H1 (cell line): Measurements from ENCODE around the gene FHL1. TPM values are rescaled to one million over a fixed set of nuclear protein-coding genes. Genes with fewer than 3 reads are reported as not detected.

ENCODE experiments used
- CTCF ChIA-PET: fragments of 300-600 bp; sonication (Branson Sonifier 250); formaldehyde crosslinking; loops from one replicate; lab custom pipeline; 2021; ENCODE audit not compliant: partially characterized antibody; lab: Charles Lee
- POLR2A ChIA-PET: fragments of 300-600 bp; sonication (Branson Sonifier 250); formaldehyde crosslinking; loops from one replicate; lab custom pipeline; 2021; ENCODE audit warnings: inconsistent platforms; ENCODE audit not compliant: partially characterized antibody; lab: Charles Lee
- DNase-seq, 2 experiments: peaks; one replicate each; pipeline versions ENCODE4 v3.0.0 to v3.0.0-alpha.2; 2010 to 2022; ENCODE audit warnings: low spot score in 2 of 2, low read depth in 1 of 2, mixed read lengths in 1 of 2
- FAIRE-seq: peaks from 2 replicates; lab custom pipeline; 2011; peaks lifted over from hg19 to GRCh38; lab: Jason Lieb, UNC
- H2AFZ ChIP-seq: 2 replicates; pipeline ENCODE4 v1.8.1; 2012; ENCODE audit warnings: low read length, inconsistent platforms
- H2AK5ac ChIP-seq: 2 replicates; pipeline ENCODE4 v1.6.1; 2013; ENCODE audit warnings: low read depth, low read length
- H2BK120ac ChIP-seq: replicated peaks from 2 replicates; pipeline ENCODE3; 2013; ENCODE audit warnings: low read depth, low read length, inconsistent platforms
- H2BK12ac ChIP-seq: 2 replicates; pipeline ENCODE4 v1.6.1; 2013; ENCODE audit warnings: low read depth, low read length
- H2BK15ac ChIP-seq: 2 replicates; pipeline ENCODE4 v1.6.1; 2013; ENCODE audit warnings: low read length
- H2BK20ac ChIP-seq: 2 replicates; pipeline ENCODE4 v1.6.1; 2013; ENCODE audit warnings: low read length
- H2BK5ac ChIP-seq: 2 replicates; pipeline ENCODE4 v1.6.1; 2013; ENCODE audit warnings: low read depth, low read length
- H3K14ac ChIP-seq: 2 replicates; pipeline ENCODE4 v1.6.1; 2013; ENCODE audit warnings: inconsistent platforms; ENCODE audit not compliant: insufficient read length
- H3K18ac ChIP-seq: 2 replicates; pipeline ENCODE4 v1.6.1; 2013; ENCODE audit warnings: low read length; ENCODE audit errors: extremely low read depth
- H3K23ac ChIP-seq: 2 replicates; pipeline ENCODE4 v1.6.1; 2013; ENCODE audit warnings: inconsistent platforms; ENCODE audit not compliant: insufficient read length
- H3K23me2 ChIP-seq: 2 replicates; pipeline ENCODE4 v1.6.1; 2013; ENCODE audit warnings: low read depth, low read length
- H3K27ac ChIP-seq: 2 replicates; pipeline ENCODE4 v1.6.1; 2011; ENCODE audit warnings: low read depth, low read length, inconsistent platforms
- H3K27me3 ChIP-seq, 4 experiments: replicated peaks in 1 of 4; 1 replicate in 1 of 4; 2 replicates in 3 of 4; pipeline versions ENCODE4 v1.6.1 to v1.8.1; 2011 to 2013; ENCODE audit warnings: low read length in 3 of 4, mild to moderate bottlenecking in 3 of 4, inconsistent platforms in 2 of 4, mixed read lengths in 2 of 4, moderate library complexity in 1 of 4; ENCODE audit not compliant: control insufficient read depth in 3 of 4, insufficient read depth in 3 of 4; ENCODE audit errors: extremely low read depth in 1 of 4
- H3K36me3 ChIP-seq, 4 experiments: 2 replicates each; pipeline versions ENCODE4 v1.6.1 to v1.8.1; 2011 to 2013; ENCODE audit warnings: mild to moderate bottlenecking in 4 of 4, low read length in 3 of 4, moderate library complexity in 2 of 4, control low read depth in 1 of 4, inconsistent platforms in 1 of 4; ENCODE audit not compliant: insufficient read depth in 4 of 4, control insufficient read depth in 2 of 4
- H3K4ac ChIP-seq: replicated peaks from 2 replicates; pipeline ENCODE3; 2013; ENCODE audit warnings: low read length, low read depth, mixed read lengths, inconsistent platforms; ENCODE audit not compliant: insufficient read length
- H3K4me1 ChIP-seq, 4 experiments: replicated peaks in 1 of 4; 1 replicate in 1 of 4; 2 replicates in 3 of 4; pipeline versions ENCODE4 v1.6.1 to v1.8.1; 2011 to 2013; ENCODE audit warnings: low read length in 3 of 4, inconsistent platforms in 2 of 4, mixed read lengths in 1 of 4; ENCODE audit not compliant: insufficient read depth in 4 of 4, control insufficient read depth in 3 of 4
- H3K4me2 ChIP-seq, 2 experiments: 2 replicates each; pipeline versions ENCODE4 v1.6.1 to v1.8.1; 2011 to 2013; ENCODE audit warnings: low read depth in 2 of 2, low read length in 2 of 2, control low read depth in 1 of 2, inconsistent platforms in 1 of 2, mild to moderate bottlenecking in 1 of 2; ENCODE audit not compliant: insufficient read depth in 1 of 2
- H3K4me3 ChIP-seq, 4 experiments: fragments of 200-600, 300-600 bp in 1 of 4; sonication (generic), shearing (Covaris generic), sonication (Bioruptor Twin) in 1 of 4; 2 replicates each; pipeline versions ENCODE4 v1.5.1 to v1.8.1; 2011 to 2016; ENCODE audit warnings: low read length in 4 of 4, low read depth in 3 of 4, control low read depth in 2 of 4, inconsistent platforms in 2 of 4, mild to moderate bottlenecking in 2 of 4, mixed read lengths in 1 of 4, moderate library complexity in 1 of 4; ENCODE audit not compliant: insufficient read depth in 2 of 4; ENCODE audit errors: extremely low read depth in 1 of 4
- H3K56ac ChIP-seq: replicated peaks from 2 replicates; pipeline ENCODE3; 2013; ENCODE audit warnings: low read depth, mild to moderate bottlenecking, mixed read lengths, low read length, inconsistent platforms; ENCODE audit not compliant: insufficient read length
- H3K79me1 ChIP-seq: 2 replicates; pipeline ENCODE4 v1.6.1; 2013; ENCODE audit warnings: low read depth, low read length, control low read depth
- H3K79me2 ChIP-seq, 2 experiments: 2 replicates each; pipeline versions ENCODE4 v1.6.1 to v1.8.1; 2012 to 2013; ENCODE audit warnings: low read length in 2 of 2, mild to moderate bottlenecking in 2 of 2, inconsistent platforms in 1 of 2; ENCODE audit not compliant: insufficient read depth in 2 of 2, control insufficient read depth in 1 of 2
- H3K9ac ChIP-seq, 4 experiments: replicated peaks in 1 of 4; 1 replicate in 1 of 4; 2 replicates in 3 of 4; pipeline versions ENCODE4 v1.6.1 to v1.8.1; 2011 to 2013; ENCODE audit warnings: low read depth in 3 of 4, low read length in 3 of 4, control low read depth in 2 of 4, mild to moderate bottlenecking in 2 of 4, moderate library complexity in 2 of 4, inconsistent platforms in 1 of 4; ENCODE audit errors: extremely low read depth in 1 of 4
- H3K9me3 ChIP-seq, 2 experiments: 2 replicates each; pipeline versions ENCODE4 v1.6.1 to v1.8.1; 2012 to 2013; ENCODE audit warnings: mild to moderate bottlenecking in 2 of 2, moderate library complexity in 2 of 2, control low read depth in 1 of 2, inconsistent platforms in 1 of 2, low read depth in 1 of 2, low read length in 1 of 2, mixed read lengths in 1 of 2; ENCODE audit not compliant: insufficient read depth in 2 of 2
- H4K20me1 ChIP-seq, 2 experiments: replicated peaks in 1 of 2; 2 replicates each; pipeline versions ENCODE3 to v1.8.1; 2011 to 2013; ENCODE audit warnings: inconsistent platforms in 2 of 2, low read length in 2 of 2, mild to moderate bottlenecking in 1 of 2; ENCODE audit not compliant: insufficient read depth in 2 of 2, control insufficient read depth in 1 of 2
- H4K5ac ChIP-seq: 2 replicates; pipeline ENCODE4 v1.6.1; 2013; ENCODE audit warnings: low read length, low read depth, mixed read lengths, inconsistent platforms; ENCODE audit not compliant: insufficient read length
- H4K8ac ChIP-seq: 2 replicates; pipeline ENCODE4 v1.8.0; 2013; ENCODE audit warnings: mild to moderate bottlenecking, moderate library complexity, low read length, inconsistent platforms; ENCODE audit not compliant: insufficient read depth; ENCODE audit errors: extremely low read depth
- H4K91ac ChIP-seq: replicated peaks from 2 replicates; pipeline ENCODE3; 2013; ENCODE audit warnings: low read length, mixed read lengths, inconsistent platforms; ENCODE audit not compliant: insufficient read length
- ATF3 ChIP-seq: IDR thresholded peaks from 2 replicates; pipeline ENCODE4 v1.6.1; 2011; ENCODE audit warnings: low read depth, mild to moderate bottlenecking, low read length; ENCODE audit not compliant: insufficient read depth
- BACH1 ChIP-seq: IDR thresholded peaks from 2 replicates; pipeline ENCODE4 v1.6.1; 2012; ENCODE audit warnings: low read length, improper control_type of control experiment
- CHD2 ChIP-seq: IDR thresholded peaks from 2 replicates; pipeline ENCODE4 v1.6.1; 2012; ENCODE audit warnings: low read length, improper control_type of control experiment
- GABPA ChIP-seq: IDR thresholded peaks from 2 replicates; pipeline ENCODE4 v1.6.1; 2011; ENCODE audit warnings: mild to moderate bottlenecking, low read length, moderate library complexity, borderline replicate concordance; ENCODE audit not compliant: insufficient read depth
- JUND ChIP-seq: IDR thresholded peaks from 2 replicates; pipeline ENCODE4 v1.6.1; 2011; ENCODE audit warnings: mild to moderate bottlenecking, improper control_type of control experiment, low read length
- RXRA ChIP-seq: IDR thresholded peaks from 2 replicates; pipeline ENCODE4 v1.6.1; 2011; ENCODE audit warnings: low read depth, mild to moderate bottlenecking, low read length, moderate library complexity; ENCODE audit not compliant: insufficient read depth
- TAF1 ChIP-seq: IDR thresholded peaks from 2 replicates; pipeline ENCODE4 v1.6.1; 2011; ENCODE audit warnings: mild to moderate bottlenecking, low read depth, low read length
- WGBS, 2 experiments: shearing (Covaris generic) in 1 of 2; methylation state at CpG; one replicate each; pipeline versions ENCODE4 v1.1.6 to v1.1.7; 2013 to 2015; ENCODE audit warnings: low lambda C conversion rate in 2 of 2, mixed read lengths in 2 of 2, inconsistent platforms in 1 of 2, low coverage in 1 of 2, missing lambda C conversion rate in 1 of 2; ENCODE audit not compliant: insufficient replicate concordance in 2 of 2, insufficient coverage in 1 of 2, insufficient read length in 1 of 2; ENCODE audit errors: extremely low coverage in 1 of 2, missing lambda C conversion rate in 1 of 2; 5-methylcytosine and 5-hydroxymethylcytosine counted together
- polyA plus RNA-seq, 7 experiments: library from polyadenylated mRNA; depleted of rRNA in 3 of 7; stranded (reverse) in 5 of 7; unstranded in 2 of 7; fragments of >200 nt in 5 of 7; fragments of 200-250 nt in 2 of 7; gene quantifications; 1 replicate in 5 of 7; 2 replicates in 1 of 7; 4 replicates in 1 of 7; pipeline versions ENCODE4 v1.2.1 to v1.2.3, GENCODE V29; 2011 to 2013; ENCODE audit warnings: missing spikeins in 2 of 7, mixed read lengths in 2 of 7
- total RNA-seq: library from RNA; stranded (reverse); fragmentation: NEBNext Ultra II Directional; extraction: Animal tissue kit (Norgen Biotek cat#: 25700); gene quantifications from 2 replicates; pipeline ENCODE4 v1.2.1, GENCODE V29; 2021
- TF ChIP-seq, protein P1 (sequence below), 3 experiments: IDR thresholded peaks; 1 replicate in 2 of 3; 2 replicates in 1 of 3; pipeline versions ENCODE4 v1.5.1 to v1.6.1; 2011; ENCODE audit warnings: low read length in 3 of 3, mild to moderate bottlenecking in 3 of 3, inconsistent platforms in 2 of 3, low read depth in 1 of 3, moderate library complexity in 1 of 3; ENCODE audit not compliant: insufficient read depth in 1 of 3; ENCODE audit errors: control extremely low read depth in 1 of 3
- TF ChIP-seq, protein P2 (sequence below): IDR thresholded peaks from 2 replicates; pipeline ENCODE4 v1.6.1; 2012; ENCODE audit warnings: low read length, inconsistent platforms

FHL1 gene
- total and polyA plus RNA-seq, 2 of the 8 experiments (the other 6 are each of a cell fraction or from before 2014, with no cell fraction given): 45.0 to 56.5 TPM

GRCh38 chrX:136204571-136204970 lies 57.2 kb downstream of the FHL1 start:
- H3K4me1 ChIP-seq: peaks cover 0 to 5% (median 3%) of the 10 kb centered on the region in 4 experiments; a peak in 2 of 7 replicates
- no peak overlapping the region for H2BK120ac ChIP-seq
- H3K56ac ChIP-seq: no peak overlapping the region
- no peak for DNase-seq
- no peak overlapping the region for H3K14ac ChIP-seq
- peaks cover 0 to 2% of the 10 kb centered on the region in 2 experiments for H4K20me1 ChIP-seq
- H3K4me3 ChIP-seq: no peak overlapping the region
- H3K79me1 ChIP-seq: no peaks in the 10 kb centered on the region
- CTCF ChIA-PET: interaction anchor here (1.1 kb wide), 1 partner anchor 176 kb away, joined by 4 read pairs; no protein-coding TSS in a partner anchor
- no peak overlapping the region for H4K91ac ChIP-seq
- H2AFZ ChIP-seq: no peak overlapping the region
- H3K9ac ChIP-seq: no peak overlapping the region
- WGBS, 2 experiments: 68% methylated on average over 2 of the region's 2 CpGs; no CpG with 5 or more reads in 1 of the 2 experiments
- no peaks in the 10 kb centered on the region for H3K23me2 ChIP-seq
- peaks cover 0 to 11% (median 0%) of the 10 kb centered on the region in 4 experiments; a peak in 2 of 8 replicates for H3K36me3 ChIP-seq
- no peak overlapping the region for H2BK20ac ChIP-seq
- no peak overlapping the region for H2BK15ac ChIP-seq
- H3K79me2 ChIP-seq: no peaks in the 10 kb centered on the region
- no peak overlapping the region for H4K5ac ChIP-seq
- POLR2A ChIA-PET: no interaction called here
- no peak overlapping the region for H3K23ac ChIP-seq
- H2AK5ac ChIP-seq: no peak overlapping the region
- no peaks in the 10 kb centered on the region for H3K27me3 ChIP-seq
- no peak overlapping the region for H3K18ac ChIP-seq
- H4K8ac ChIP-seq: no peak overlapping the region
- no peaks in the 10 kb centered on the region for H3K9me3 ChIP-seq
- no peak overlapping the region for H2BK5ac ChIP-seq
- no peak overlapping the region for H2BK12ac ChIP-seq
- peak; percentile 48 for FAIRE-seq
- no peak overlapping the region for H3K4me2 ChIP-seq
- H3K27ac ChIP-seq: no peak overlapping the region
- no peak overlapping the region for H3K4ac ChIP-seq
- TF ChIP-seq BACH1 (no peak), TAF1 (no peak), CHD2 (no peak), JUND (no peak), RXRA (no peak), GABPA (no peak), ATF3 (no peak)
- TF ChIP-seq, protein P1, sequence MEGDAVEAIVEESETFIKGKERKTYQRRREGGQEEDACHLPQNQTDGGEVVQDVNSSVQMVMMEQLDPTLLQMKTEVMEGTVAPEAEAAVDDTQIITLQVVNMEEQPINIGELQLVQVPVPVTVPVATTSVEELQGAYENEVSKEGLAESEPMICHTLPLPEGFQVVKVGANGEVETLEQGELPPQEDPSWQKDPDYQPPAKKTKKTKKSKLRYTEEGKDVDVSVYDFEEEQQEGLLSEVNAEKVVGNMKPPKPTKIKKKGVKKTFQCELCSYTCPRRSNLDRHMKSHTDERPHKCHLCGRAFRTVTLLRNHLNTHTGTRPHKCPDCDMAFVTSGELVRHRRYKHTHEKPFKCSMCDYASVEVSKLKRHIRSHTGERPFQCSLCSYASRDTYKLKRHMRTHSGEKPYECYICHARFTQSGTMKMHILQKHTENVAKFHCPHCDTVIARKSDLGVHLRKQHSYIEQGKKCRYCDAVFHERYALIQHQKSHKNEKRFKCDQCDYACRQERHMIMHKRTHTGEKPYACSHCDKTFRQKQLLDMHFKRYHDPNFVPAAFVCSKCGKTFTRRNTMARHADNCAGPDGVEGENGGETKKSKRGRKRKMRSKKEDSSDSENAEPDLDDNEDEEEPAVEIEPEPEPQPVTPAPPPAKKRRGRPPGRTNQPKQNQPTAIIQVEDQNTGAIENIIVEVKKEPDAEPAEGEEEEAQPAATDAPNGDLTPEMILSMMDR (IDR thresholded peaks at IDR 0.05; ENCODE audit: control extremely low read depth in 1 of 3, insufficient read depth in 1 of 3, low read depth in 1 of 3, low read length in 3 of 3): no peak
- TF ChIP-seq, protein P2, sequence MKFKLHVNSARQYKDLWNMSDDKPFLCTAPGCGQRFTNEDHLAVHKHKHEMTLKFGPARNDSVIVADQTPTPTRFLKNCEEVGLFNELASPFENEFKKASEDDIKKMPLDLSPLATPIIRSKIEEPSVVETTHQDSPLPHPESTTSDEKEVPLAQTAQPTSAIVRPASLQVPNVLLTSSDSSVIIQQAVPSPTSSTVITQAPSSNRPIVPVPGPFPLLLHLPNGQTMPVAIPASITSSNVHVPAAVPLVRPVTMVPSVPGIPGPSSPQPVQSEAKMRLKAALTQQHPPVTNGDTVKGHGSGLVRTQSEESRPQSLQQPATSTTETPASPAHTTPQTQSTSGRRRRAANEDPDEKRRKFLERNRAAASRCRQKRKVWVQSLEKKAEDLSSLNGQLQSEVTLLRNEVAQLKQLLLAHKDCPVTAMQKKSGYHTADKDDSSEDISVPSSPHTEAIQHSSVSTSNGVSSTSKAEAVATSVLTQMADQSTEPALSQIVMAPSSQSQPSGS: no peak
